ENCODE data around the gene HIKESHI. TPM values are rescaled to one million over a fixed set of nuclear protein-coding genes. Genes with fewer than 3 reads are reported as not detected.

Gene HIKESHI
- total RNA-seq, 1 experiment from 2014 or later = 38.2 TPM

GRCh38 chr11:86274503-86274902 is 27.5 kb upstream of the HIKESHI start:
- ATAC-seq = peak; percentile 77
- no peaks in the 10 kb centered on the region for H3K9me3 ChIP-seq (ENCODE audit: control insufficient read depth in 1 of 2, insufficient read depth in 1 of 2, low read depth in 1 of 2, low read length in 2 of 2)
- H3K9me2 ChIP-seq (ENCODE audit: insufficient read depth) = no peaks in the 10 kb centered on the region
- no peaks in the 10 kb centered on the region for H3K4me1 ChIP-seq (ENCODE audit: control insufficient read depth in 1 of 2, insufficient read depth in 2 of 2, low read length in 2 of 2)
- H3K27me3 ChIP-seq (ENCODE audit: insufficient read depth, low read length) = no peaks in the 10 kb centered on the region
- peaks cover 75% of the 10 kb centered on the region for H3K79me2 ChIP-seq (ENCODE audit: insufficient read depth, low read length)
- H3K9ac ChIP-seq (ENCODE audit: low read length) = no peak overlapping the region
- intact Hi-C loops (cut with micrococcal nuclease) = loop anchor here (10.0 kb wide), 1 partner anchor 230 kb away; no protein-coding TSS in a partner anchor
- ChIA-PET POLR2A (no interaction called here), RAD21 (ENCODE audit: low non-redundant PET in 1 of 2, low total read pairs in 2 of 2, uncharacterized antibody in 2 of 2, unreplicated experiment in 2 of 2) (no interaction called here), CTCF (interaction anchor here (0.9 to 1.0 kb wide), 2 partner anchors 14 to 233 kb away, joined by 3 read pairs; no protein-coding TSS in a partner anchor)
- H3K4me2 ChIP-seq (ENCODE audit: low read length) = no peak overlapping the region
- no TSS peak for BruUV-seq (replicated peaks)
- no peak for DNase-seq (ENCODE audit: low read depth, low spot score)
- H4K20me1 ChIP-seq (ENCODE audit: insufficient read depth) = 0 out of 2 replicates have a peak, but pooled peaks cover 2% of the 10 kb centered on the region
- H3K27ac ChIP-seq (ENCODE audit: low read depth, low read length) = no peak overlapping the region
- no peak for TF ChIP-seq ZBTB33 (IDR thresholded peaks at IDR 0.05; ENCODE audit: extremely low read depth, insufficient replicate concordance, low read length)
- TF ChIP-seq CTCF (IDR thresholded peaks at IDR 0.05 in 2 of 3, conservative IDR thresholded peaks at IDR 0.05 in 1 of 3; ENCODE audit: borderline replicate concordance in 1 of 3, insufficient read depth in 1 of 3, low read depth in 2 of 3, low read length in 2 of 3) = peak; percentile 3 to 57 (median 51); a peak in 4 of 6 replicates
- H2AFZ ChIP-seq (ENCODE audit: low read depth, low read length, poor library complexity, severe bottlenecking) = no peak overlapping the region
- H3K36me3 ChIP-seq (ENCODE audit: control insufficient read depth in 1 of 2, insufficient read depth in 2 of 2, low read length in 2 of 2) = peaks cover 12 to 17% of the 10 kb centered on the region in 2 experiments; a peak in 3 of 4 replicates
- H3K4me3 ChIP-seq (replicated peaks in 1 of 2; ENCODE audit: low read depth in 1 of 2, low read length in 2 of 2) = no peak overlapping the region

- peaks cover 70% of the 10 kb centered on the region for H3K79me2 ChIP-seq (ENCODE audit: insufficient read depth, low read length)
- no peaks in the 10 kb centered on the region for H3K9me3 ChIP-seq (ENCODE audit: control insufficient read depth in 1 of 2, insufficient read depth in 1 of 2, low read depth in 1 of 2, low read length in 2 of 2)
- BruUV-seq (replicated peaks) = no TSS peak
- TF ChIP-seq CBX3 (IDR thresholded peaks at IDR 0.05; ENCODE audit: low read depth) = no peak
- TF ChIP-seq ZNF274 (IDR thresholded peaks at IDR 0.05; ENCODE audit: low read depth, low read length) = no peak
- TF ChIP-seq REST (IDR thresholded peaks at IDR 0.05; ENCODE audit: low read depth) = no peak
- no peak for TF ChIP-seq SRF (IDR thresholded peaks at IDR 0.05; ENCODE audit: low read depth)
- CTCF ChIA-PET = interaction anchor here (0.9 to 1.0 kb wide), 2 partner anchors 15 to 233 kb away, joined by 3 read pairs; no protein-coding TSS in a partner anchor
- 0 out of 2 replicates have a peak, but pooled peaks cover 2% of the 10 kb centered on the region for H4K20me1 ChIP-seq (ENCODE audit: insufficient read depth)
- no peak for DNase-seq (ENCODE audit: low read depth, low spot score)
- no peak overlapping the region for H3K9ac ChIP-seq (ENCODE audit: low read length)
- H3K4me3 ChIP-seq (replicated peaks in 1 of 2; ENCODE audit: low read depth in 1 of 2, low read length in 2 of 2) = no peak overlapping the region
- H3K27me3 ChIP-seq (ENCODE audit: insufficient read depth, low read length) = no peaks in the 10 kb centered on the region
- POLR2A ChIA-PET = no interaction called here
- peaks cover 12 to 17% of the 10 kb centered on the region in 2 experiments; a peak in 3 of 4 replicates for H3K36me3 ChIP-seq (ENCODE audit: control insufficient read depth in 1 of 2, insufficient read depth in 2 of 2, low read length in 2 of 2)
- no peak overlapping the region for H2AFZ ChIP-seq (ENCODE audit: low read depth, low read length, poor library complexity, severe bottlenecking)
- intact Hi-C loops (cut with micrococcal nuclease) = loop anchor here (10.0 kb wide), 1 partner anchor 230 kb away; no protein-coding TSS in a partner anchor
- H3K27ac ChIP-seq (ENCODE audit: low read depth, low read length) = no peak overlapping the region
- no peak for ATAC-seq
- H3K4me2 ChIP-seq (ENCODE audit: low read length) = no peak overlapping the region
- no peaks in the 10 kb centered on the region for H3K9me2 ChIP-seq (ENCODE audit: insufficient read depth)
- no peaks in the 10 kb centered on the region for H3K4me1 ChIP-seq (ENCODE audit: control insufficient read depth in 1 of 2, insufficient read depth in 2 of 2, low read length in 2 of 2)
- RAD21 ChIA-PET (ENCODE audit: low non-redundant PET in 1 of 2, low total read pairs in 2 of 2, uncharacterized antibody in 2 of 2, unreplicated experiment in 2 of 2) = no interaction called here
Observed at GRCh38 chr11:86274999-86275398, 27.0 kb upstream of the HIKESHI start.
